SU-DHL-6 (cell line): ENCODE measurements around the gene NKD1.

Experiments used
- EZH2phosphoT487 ChIP-seq: fragments of 200-600 bp; sonication (generic), shearing (Covaris generic); conservative IDR thresholded peaks from 2 replicates; pipeline ENCODE4 v1.6.1; 2018; ENCODE audit warnings: mild to moderate bottlenecking, antibody characterized with exemption, low read length, moderate library complexity, mixed read lengths
- TF ChIP-seq, protein P1 (sequence below): fragments of 200-600 bp; sonication (generic); IDR thresholded peaks from one replicate; pipeline ENCODE4 v1.5.1; 2017; ENCODE audit warnings: antibody characterized with exemption, mild to moderate bottlenecking, low read length, moderate library complexity; ENCODE audit not compliant: insufficient read depth, poor library complexity, severe bottlenecking

GRCh38 chr16:50570808-50571598 lies 22.8 kb downstream of the NKD1 start:
- TF ChIP-seq, protein P1, sequence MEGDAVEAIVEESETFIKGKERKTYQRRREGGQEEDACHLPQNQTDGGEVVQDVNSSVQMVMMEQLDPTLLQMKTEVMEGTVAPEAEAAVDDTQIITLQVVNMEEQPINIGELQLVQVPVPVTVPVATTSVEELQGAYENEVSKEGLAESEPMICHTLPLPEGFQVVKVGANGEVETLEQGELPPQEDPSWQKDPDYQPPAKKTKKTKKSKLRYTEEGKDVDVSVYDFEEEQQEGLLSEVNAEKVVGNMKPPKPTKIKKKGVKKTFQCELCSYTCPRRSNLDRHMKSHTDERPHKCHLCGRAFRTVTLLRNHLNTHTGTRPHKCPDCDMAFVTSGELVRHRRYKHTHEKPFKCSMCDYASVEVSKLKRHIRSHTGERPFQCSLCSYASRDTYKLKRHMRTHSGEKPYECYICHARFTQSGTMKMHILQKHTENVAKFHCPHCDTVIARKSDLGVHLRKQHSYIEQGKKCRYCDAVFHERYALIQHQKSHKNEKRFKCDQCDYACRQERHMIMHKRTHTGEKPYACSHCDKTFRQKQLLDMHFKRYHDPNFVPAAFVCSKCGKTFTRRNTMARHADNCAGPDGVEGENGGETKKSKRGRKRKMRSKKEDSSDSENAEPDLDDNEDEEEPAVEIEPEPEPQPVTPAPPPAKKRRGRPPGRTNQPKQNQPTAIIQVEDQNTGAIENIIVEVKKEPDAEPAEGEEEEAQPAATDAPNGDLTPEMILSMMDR, result no peak
- no peak for TF ChIP-seq EZH2phosphoT487
